ENCODE data around the gene KRTAP10-8.

DNA sequence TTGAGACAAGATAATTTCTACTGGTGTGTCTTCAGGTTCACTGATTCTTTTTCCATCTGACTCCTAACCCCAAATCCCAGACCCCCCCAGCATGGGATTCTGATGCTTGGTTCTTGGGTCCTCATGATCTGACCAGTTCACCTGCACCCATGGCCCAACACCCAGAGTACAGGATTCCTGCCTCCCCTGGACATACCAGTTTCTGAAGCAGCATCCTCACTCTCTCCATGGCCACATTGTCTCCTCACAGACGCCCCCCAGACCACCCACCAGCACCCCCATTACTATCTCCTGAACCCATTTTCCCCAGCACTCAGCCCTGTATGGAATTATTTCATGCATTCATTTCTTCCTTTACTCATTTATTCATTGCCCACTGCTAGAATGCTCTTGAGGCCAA is 45.0 kb downstream of the KRTAP10-8 start:
- TF ChIP-seq, protein P1, sequence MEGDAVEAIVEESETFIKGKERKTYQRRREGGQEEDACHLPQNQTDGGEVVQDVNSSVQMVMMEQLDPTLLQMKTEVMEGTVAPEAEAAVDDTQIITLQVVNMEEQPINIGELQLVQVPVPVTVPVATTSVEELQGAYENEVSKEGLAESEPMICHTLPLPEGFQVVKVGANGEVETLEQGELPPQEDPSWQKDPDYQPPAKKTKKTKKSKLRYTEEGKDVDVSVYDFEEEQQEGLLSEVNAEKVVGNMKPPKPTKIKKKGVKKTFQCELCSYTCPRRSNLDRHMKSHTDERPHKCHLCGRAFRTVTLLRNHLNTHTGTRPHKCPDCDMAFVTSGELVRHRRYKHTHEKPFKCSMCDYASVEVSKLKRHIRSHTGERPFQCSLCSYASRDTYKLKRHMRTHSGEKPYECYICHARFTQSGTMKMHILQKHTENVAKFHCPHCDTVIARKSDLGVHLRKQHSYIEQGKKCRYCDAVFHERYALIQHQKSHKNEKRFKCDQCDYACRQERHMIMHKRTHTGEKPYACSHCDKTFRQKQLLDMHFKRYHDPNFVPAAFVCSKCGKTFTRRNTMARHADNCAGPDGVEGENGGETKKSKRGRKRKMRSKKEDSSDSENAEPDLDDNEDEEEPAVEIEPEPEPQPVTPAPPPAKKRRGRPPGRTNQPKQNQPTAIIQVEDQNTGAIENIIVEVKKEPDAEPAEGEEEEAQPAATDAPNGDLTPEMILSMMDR (IDR thresholded peaks at IDR 0.05), result no peak
- no peak for TF ChIP-seq POLR2A (IDR thresholded peaks at IDR 0.05)

All from lower leg skin (tissue), 3 donors.